Stimulated activated CD4-positive, alpha-beta T cell treated with anti-CD3 and anti-CD28 coated beads, Interleukin-12 subunit alpha, Interleukin-12 subunit beta, amount 100 ng/mL, for 48 hours (primary cell): ENCODE results near the gene ENTHD1.
"Not testable (repeated sequence)": the region's sequence is repeated elsewhere in the genome, so short reads cannot be mapped to it uniquely, and the experiment has no call there.

Experiments used
- DNase-seq, 3 donors: peaks; one replicate each; pipeline ENCODE4 v3.0.0-alpha.2; 2020; ENCODE audit warnings: low read depth in 2 of 3, low spot score in 1 of 3

ENTHD1 gene

DNA sequence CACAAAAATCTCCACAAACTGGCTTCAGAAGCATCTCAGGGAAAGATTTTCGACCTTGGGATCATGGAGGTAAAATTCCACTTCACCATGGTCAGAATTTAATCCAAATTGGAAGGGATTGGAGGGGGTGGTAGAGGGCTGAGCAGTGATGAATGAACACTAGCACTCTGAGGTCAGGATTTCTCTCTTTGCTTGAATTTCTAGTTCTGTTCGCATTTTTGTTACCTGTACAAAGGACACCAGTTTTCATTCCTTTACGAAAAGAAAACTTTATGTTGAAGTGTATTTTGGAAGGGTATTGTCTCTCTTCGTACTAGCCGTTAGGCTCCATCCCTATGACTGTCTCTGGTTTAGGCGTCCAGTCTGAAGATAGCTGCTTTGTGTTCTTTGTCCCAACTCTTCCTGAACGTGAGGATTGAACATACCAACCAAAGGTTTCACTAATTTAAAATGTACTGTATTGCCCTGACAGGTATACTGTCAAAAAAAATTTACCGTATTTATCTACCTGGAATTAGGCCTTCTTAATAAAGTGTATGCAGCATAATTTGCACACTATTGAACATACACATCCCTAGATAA is 8.1 kb upstream of the ENTHD1 start:
- no peak for DNase-seq

DNA sequence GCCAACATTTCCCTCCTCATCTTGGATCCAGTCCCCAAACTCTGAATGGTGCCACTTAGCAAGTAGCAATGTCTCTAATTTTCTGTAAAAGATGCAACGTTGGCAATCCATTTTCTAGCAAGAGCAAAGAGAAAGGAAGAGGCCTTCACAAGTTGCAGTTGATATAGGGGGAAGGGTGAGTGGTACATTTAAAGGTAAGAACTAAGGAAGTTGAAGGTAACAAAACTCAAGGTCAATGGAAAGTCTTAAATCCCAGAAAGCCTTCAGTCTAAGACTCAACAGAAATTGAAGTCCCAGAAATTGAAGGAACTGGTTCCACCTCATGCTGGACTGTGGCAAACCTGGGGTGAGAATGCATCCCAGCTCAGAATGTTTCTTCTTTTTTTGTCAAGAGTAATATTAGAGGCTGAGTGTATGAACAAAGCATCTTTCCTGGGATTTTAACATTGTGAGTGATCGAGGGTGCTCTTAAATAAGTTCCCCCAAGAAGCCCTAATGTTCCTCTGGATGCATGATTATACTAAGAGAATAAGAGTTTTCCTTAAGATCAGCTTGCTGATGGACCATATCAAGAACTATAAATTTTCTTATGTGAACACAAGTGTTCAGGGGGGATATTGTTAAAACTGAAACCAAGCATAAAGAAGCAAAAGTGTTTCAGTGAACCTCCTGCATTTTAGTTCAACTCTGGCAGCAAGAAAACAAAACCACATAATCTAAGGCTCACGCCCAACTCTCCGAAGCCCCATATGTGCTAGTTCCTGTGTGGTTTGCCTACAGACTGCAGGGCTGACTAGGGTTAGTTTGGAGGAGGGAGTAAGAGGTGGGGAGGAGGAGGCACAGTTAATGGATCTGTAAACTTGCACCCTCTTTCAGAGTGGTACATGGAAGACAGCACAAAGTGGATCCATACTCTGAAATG is 7.0 kb upstream of the ENTHD1 start, which contains the start of gene GRAP2:
TSS of gene GRAP2 (plus strand) at position 779 of the 922 bp plus-strand sequence. CDS start 46,023 bp downstream, outside the sequence.
- DNase-seq: no peak

DNA sequence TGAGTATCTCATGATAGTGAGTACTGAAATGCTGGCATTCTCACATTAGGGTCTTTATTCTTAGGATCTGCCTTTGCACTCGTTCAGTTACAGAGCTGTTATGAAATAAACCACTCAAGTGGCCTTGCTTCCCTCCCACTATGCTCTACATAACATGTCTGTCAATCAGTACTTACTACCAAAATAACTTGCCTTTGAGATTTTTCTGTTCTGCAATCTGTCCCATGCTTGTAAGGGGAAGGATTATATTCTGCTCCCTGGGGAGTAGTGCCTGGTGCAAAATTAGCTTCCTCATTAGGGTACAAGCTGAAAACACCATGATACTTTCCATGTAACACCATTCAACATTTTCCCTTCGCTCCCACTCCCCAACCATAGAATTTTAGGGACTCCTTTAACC is 5.4 kb upstream of the ENTHD1 start:
- DNase-seq: no peak

DNA sequence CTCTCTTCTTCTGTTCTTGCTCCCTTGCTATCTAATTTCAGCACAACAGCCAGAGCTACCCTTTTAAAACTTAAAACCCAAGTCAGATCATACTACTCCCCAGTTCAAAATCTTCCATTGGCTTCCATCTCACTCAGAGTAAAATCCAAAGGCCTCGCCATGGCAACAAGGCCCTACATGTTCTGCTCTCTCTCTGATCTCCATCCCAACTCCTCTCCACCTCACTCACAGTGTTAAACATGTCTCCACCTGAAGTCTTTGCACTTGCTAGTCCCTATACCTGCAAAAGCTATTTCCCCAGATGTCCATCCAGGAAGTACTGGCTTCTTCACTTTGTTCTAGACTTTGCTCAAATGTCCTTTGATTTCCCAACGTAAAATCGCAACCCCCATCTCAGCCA is 4.3 kb upstream of the ENTHD1 start:
- DNase-seq: no peak

DNA sequence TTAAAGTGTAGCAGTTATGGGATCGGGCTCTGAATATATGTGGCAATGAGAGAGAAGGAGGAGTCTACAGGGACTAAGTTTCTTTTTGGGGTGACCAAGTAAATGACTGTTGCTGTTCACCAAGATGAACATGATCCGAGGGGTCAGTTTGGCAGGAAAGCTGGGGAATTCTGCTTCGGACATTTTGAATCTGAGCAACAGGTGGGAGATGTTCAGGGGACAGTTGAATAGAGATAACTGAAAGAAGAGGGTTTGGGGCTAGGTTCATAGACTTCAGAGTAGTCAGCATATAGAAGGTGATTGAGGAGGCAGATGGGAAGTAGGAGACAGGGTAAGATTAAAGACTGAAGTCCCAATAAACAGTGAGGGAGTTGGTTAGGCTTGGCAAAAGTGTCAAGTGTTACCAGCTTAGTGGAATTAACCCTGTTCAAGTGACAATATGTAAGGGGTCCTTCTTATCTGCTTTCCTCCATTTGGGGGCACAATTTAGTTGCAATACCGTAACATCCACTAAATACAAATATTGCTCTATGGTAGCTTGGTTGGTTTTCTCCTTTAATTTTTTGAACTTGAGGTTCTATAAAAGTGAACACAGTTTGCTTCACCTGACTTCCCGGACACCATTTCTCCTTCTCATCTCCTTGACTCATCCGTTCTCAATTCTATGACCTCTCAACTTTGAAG is 2.9 kb upstream of the ENTHD1 start:
- no peak for DNase-seq

DNA sequence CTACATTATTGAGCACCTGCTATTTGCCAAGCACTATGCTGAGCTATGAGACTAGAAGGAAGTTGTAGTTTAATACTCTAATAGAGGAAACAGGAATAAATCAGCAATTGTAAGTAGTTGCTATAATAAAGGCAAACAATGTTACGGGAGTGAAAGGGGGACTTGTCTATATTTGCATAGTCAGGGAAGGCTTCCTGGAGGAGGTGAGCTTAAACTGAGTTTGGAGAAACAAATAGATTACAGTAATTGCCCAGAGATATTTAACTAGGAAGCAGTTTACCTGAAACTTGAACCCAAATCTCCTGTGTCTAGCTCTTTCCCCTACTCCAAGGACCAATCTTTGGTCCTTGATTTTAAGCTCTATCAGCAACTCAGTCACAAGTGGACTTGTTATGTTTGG is 2.1 kb upstream of the ENTHD1 start:
- no peak for DNase-seq

DNA sequence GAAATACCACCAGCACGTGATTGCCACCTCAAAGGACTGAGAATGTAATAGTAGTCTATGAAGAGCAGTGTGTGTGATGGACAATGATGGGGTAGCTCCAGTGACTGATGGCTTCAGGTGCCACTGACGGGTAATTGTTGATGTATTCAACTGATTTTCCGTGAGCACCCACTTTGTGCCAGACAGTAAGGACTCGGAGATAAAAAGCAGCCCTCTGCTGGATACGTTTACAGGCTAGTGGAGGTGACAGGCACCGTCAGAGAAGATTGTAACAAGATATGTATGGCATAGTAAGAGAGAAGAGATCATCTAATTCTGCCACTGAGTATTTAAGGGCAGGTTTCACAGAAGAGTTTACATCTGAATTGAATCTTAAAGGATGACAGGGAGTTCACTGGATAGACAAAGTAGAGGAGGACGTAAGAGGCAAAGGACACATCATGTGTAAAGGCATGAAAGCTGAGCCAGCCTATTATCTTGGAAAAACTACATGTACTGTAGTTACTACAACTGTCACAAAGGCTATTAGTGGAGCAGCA is 1.1 kb upstream of the ENTHD1 start:
- no peak for DNase-seq

DNA sequence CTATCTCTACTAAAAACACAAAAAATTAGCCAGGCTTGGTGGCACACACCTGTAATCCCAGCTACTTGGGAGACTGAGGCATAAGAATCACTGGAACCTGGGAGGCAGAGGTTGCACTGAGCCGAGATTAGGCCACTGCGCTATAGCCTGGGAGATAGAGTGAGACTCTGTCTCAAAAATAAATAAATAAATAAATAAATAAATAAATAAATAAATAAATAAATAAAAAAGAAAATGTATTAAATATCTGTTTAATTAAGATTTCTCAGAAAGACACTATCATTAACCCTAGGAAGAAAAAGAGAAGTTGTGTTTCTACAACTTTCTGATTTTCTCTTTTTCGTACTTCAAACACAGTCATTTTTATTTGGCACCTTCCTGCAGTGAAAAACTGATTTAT is 3.6 kb downstream of the ENTHD1 start:
- DNase-seq: not testable (repeated sequence)

DNA sequence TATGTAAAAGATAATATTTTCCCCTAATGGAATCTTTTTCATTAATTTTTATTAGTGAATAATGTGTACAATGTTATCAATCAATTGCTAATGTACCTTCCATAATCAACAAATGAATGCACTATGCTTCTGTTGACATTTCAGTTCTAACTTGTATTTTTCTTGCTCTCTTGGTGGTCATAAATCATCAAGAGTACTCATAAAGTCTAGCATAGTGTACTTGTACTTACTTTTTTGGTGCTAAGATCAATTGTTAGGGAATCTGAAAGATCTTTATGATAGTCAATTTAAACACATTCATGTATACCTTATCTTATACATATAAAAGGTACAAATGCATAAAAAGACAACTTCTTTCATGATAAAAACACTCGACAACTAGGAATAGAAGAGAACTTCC is 10.5 kb downstream of the ENTHD1 start:
- no peak for DNase-seq

DNA sequence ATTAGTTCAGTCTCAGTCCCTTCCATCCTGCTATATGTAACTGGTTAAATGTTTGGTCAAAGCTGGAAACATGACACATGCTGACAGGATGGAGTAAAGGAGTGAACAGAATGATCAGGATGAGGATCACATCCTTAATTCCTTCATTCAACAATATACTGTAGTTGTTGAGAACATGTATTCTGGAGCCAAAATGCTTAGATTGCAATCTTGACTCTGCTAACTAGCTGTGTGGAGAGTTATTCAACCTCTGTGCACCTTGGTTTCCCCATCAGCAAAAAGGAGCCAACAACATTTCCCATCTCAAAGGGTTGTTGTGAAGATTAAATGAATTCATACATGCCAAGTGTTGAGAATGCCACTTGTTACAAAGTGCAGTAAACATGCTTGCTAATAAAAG is 12.8 kb downstream of the ENTHD1 start:
- DNase-seq: no peak

DNA sequence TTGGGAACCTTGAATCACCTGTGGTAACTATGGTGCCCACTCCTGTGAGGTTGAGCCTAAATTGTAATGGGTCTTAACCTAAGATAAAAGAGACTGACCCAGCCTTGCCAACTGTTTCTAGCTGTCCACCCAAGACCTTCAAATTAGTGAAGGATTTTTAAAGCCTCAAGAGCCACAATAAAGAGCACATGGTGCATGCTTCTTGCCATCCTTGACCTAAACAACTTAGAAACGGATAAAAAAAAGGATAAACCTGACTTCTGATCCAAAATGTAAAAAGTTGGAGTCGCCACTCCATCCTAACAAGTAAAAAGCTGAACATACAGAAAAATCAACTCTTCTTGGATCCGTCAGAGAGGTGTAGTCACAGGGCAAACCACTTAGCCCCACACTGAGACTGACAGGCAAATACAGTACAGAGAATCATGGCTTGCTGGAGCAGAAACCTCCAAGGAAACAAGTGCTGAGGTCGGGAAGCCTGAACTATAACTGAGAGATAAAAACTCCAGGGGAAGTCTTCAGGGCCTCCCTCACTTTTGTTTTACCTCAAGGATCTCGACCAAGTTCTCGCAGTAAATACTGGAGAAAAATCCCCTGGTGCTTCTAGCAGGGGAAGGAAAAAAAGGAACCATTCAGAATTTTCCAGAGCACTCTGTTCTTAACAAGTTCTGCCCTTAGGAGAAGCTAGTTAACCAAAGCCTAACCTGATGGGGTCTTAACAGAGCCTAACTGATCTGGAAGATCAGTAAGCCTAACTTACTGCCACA is 16.3 kb downstream of the ENTHD1 start:
- no peak for DNase-seq

DNA sequence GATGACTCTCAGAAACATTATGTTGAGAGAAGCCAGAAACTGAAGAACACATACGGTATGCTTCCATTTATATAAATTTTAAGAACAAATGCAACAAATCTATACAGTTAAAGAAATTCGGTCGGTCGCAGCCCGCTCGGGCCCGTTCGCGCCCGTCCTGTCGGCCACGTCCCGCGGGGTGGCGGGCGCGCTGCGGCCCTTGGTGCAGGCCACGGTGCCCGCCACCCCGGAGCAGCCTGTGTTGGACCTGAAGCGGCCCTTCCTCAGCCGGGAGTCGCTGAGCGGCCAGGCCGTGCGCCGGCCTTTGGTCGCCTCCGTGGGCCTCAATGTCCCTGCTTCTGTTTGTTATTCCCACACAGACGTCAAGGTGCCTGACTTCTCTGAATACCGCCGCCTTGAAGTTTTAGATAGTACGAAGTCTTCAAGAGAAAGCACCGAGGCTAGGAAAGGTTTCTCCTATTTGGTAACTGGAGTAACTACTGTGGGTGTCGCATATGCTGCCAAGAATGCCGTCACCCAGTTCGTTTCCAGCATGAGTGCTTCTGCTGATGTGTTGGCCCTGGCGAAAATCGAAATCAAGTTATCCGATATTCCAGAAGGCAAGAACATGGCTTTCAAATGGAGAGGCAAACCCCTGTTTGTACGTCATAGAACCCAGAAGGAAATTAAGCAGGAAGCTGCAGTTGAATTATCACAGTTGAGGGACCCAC is 18.2 kb downstream of the ENTHD1 start:
- DNase-seq: not testable (repeated sequence)

DNA sequence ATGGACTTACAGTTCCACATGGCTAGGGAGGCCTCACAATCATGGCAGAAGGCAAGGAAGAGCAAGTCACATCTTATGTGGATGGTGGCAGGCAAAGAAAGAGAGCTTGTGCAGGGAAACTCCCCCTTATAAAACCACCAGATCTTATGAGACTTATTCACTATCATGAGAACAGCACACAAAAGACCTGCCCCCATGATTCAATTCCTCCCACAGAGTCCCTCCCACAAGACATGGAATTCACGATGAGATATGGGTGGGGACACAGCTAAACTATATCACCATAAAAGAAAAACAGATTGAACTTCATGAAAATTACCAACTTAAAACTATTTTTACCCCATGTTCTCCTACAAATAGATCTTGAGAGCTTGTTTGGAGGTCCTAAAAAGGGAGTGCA is 19.6 kb downstream of the ENTHD1 start:
- peak in 1 of 3 donors; percentile 16 for DNase-seq

DNA sequence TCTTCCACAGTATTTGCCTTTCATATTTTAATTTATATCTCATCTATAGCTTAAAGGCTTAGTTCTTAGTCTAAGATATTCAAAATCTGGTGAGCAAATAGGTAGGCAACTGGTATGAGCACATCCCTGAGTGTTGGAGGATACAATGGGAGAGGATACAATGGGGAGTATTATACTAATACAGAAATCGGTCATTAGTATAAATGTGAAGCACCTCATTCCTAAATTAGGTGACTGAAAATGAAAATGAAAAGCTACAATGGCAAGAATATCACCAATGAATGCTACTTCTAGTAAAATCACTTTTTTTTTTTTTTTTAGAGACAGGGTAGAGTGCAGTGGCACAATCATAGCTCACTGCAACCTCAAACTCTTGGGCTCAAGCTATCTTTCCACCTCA is 21.0 kb downstream of the ENTHD1 start:
- DNase-seq: no peak

DNA sequence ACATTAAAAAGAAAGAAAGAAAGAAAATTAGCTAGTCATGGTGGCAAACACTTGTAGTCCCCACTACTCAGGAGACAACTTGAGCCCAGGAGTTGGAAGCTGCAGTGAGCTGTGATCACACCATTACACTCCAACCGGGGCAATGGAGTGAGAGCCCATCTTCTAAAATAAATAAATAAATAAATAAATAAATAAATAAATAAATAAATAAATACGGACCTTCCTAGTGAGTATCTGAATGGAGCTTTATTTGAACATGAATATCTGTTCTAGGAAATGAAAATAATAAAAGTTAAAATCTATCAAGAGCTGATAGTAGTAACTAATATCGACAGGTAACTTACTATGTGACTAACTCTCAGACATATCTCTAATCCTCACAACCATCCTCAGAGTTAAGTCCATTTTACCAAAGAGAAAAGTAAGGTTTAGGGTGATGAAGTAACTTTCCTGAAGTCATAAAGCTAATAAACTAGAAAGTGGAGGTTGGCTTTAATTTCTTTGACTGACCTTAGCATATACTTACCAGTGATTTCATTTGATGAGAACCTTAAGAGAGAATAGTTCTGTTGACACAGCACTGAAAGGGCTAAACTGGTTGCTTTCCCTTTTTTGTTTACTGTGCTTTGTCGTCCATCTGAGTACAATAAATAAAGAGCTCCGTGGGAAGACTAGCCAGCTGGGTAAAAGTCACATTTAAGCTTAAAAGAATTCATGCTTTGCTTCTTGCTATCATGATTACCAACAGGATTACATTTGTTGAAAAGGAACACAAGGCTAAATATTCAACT is 22.4 kb downstream of the ENTHD1 start:
- DNase-seq: no peak

DNA sequence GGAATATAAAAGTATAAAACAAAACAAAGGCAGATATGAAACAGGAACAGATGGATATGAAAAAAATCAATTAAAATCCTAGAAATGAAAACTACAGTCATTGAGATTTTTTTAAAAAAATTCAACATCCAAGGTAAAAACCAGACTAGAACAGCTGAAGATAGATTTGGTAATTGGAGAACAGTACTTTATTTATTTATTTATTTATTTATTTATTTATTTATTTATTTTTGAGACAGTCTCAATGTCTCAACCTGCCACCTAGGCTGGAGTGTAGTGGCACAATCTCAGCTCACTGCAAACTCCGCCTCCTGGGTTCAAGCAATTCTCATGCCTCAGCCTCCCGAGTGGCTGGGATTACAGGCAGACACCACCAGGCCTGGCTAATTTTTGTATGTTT is 23.8 kb downstream of the ENTHD1 start:
- not testable (repeated sequence) for DNase-seq

DNA sequence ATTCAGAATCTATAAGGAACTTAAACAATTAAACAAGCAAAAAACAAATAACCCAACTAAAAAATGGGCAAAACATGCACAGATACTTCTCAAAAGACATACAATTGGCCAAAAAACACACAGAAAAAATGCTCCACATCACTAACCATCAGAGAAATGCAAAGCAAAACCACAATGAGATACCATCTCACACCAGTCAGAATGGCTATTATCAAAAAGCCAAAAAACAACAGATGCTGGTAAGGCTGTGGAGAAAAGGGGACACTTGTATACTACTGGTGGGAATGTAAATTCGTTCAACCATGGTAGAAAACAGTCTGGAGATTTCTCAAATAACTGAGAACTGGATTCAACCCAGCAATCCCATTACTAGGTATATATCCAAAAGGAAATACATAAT is 24.8 kb downstream of the ENTHD1 start:
- no peak for DNase-seq

DNA sequence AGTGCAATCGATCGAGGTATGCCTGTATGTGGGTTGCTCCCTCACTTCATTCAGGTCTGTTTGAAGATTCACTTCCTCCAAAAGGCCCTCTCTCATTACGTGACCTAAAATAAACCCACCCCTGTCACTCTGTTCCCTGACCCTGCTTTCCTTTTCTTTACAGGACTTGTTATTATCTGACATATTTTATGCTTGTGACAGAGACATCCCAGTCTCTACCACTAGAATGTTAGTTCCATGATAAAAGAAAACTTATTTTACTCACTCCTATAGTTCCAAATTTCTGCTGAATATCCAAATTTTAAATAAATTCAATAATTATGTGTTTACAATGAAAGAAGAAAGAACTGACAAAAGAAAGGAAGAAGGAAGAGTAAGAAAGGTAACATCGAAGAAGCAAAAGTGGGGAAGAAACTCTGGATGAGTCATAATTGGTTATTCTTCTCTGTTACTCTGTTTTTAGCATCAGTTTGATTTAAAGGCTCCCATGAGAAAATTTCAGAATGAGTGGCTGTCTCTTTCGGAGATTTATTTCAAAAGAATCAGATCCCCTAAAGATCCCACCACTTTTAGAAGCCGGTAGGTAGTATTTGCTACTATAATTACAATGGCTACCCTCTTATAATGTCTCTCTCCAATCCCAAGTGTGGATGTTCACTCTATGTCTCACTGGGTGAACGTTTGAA is 33.5 kb downstream of the ENTHD1 start:
- DNase-seq: no peak

DNA sequence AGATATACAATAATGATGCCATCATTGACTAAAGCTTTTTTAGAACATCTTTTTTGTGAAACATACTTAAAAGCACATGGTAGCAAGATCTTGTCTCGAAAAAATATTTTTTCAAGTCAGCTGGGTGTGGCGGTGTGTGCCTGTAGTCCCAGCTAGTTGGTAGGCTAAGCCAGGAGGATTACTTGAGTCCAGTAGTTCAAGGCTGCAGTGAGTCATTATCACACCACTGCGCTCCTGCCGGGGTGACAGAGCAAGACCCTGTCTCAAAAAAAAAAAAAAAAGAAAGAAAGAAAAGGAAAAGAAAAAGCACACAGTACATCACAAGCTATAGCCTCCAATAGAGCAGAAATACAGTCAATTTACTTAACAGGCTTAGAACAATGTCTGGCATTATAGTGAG is 37.0 kb downstream of the ENTHD1 start:
- no peak for DNase-seq
